IPS-11a (cell line): ENCODE measurements around the gene FOXP3.

Source experiments
- H3K4me3 ChIP-seq: one replicate; pipeline ENCODE4 v1.5.1; 2013; ENCODE audit warnings: low read depth, low read length, control low read depth

Gene FOXP3

GRCh38 chrX:49221868-49222267 is 42.6 kb downstream of the FOXP3 start:
- no peak overlapping the region for H3K4me3 ChIP-seq

GRCh38 chrX:49220100-49220499 is 44.4 kb downstream of the FOXP3 start:
- no peak overlapping the region for H3K4me3 ChIP-seq

- no peak overlapping the region for H3K4me3 ChIP-seq
Measured at GRCh38 chrX:49214996-49215526, 49.4 kb downstream of the FOXP3 start.

DNA sequence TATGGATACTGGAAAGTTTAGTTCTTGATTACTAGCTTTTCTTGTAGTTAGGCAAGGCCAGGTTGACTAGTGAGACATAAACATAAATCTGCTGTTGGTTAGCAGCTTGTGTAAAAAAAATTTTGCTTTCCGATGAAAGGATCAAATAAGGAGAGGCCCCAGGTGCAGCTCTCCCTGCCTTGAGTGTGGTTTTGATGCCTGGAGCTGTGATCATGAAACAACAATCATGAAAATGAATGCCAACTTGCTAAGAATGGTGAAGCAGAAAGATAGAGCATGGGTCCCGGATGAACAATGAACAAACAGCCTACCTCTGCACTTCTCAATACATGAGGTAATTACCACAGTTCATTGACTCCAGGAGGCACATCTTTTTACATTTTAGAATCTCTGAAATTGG is 50.1 kb downstream of the FOXP3 start:
- no peak overlapping the region for H3K4me3 ChIP-seq

DNA sequence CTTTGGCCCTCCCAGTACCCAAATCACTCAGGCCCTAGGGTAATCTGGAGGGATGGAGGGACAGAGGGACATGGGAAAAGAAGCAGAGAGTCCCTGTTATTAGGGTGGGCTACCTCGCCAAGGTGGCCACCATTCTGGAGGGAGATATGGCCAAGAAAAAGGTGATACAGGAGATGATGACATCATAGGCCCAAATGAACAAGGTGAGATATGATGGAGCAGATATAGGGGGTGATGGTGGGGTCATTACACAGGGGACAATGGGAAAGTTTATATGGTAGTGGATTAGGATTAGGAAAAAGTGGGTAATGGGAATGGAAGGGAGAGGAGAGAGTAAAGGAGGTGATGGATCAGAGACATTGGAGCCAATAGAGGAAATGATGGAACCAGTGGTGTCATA is 51.6 kb downstream of the FOXP3 start:
- H3K4me3 ChIP-seq: no peak overlapping the region

GRCh38 chrX:49212209-49212608 is 52.3 kb downstream of the FOXP3 start:
- no peak overlapping the region for H3K4me3 ChIP-seq

- H3K4me3 ChIP-seq: no peak overlapping the region
Measured at GRCh38 chrX:49211074-49211473, 53.4 kb downstream of the FOXP3 start.

GRCh38 chrX:49210406-49210805 is 54.1 kb downstream of the FOXP3 start:
- no peak overlapping the region for H3K4me3 ChIP-seq

GRCh38 chrX:49209434-49210251 is 54.9 kb downstream of the FOXP3 start:
- H3K4me3 ChIP-seq: peak overlapping the region; percentile 1

DNA sequence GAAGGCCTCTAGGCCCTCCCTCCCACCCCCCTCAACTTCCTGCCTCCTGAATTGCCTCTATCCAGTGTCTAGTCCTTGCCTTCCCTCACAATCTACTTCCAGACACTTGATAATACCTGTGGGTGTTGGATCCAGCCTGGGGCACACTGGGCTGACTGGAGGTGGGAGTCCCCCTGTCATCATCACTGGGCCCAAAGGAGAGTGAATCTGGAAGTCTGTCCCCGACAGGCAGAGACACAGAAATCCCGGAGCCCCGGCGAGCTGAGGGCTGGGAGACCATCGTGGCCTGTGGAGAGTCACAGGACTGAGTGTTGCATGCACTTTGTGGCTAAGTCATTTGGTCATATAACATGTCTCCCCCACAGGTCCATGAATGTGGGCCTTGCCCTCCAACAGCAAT is 56.1 kb downstream of the FOXP3 start:
- H3K4me3 ChIP-seq: no peak overlapping the region

DNA sequence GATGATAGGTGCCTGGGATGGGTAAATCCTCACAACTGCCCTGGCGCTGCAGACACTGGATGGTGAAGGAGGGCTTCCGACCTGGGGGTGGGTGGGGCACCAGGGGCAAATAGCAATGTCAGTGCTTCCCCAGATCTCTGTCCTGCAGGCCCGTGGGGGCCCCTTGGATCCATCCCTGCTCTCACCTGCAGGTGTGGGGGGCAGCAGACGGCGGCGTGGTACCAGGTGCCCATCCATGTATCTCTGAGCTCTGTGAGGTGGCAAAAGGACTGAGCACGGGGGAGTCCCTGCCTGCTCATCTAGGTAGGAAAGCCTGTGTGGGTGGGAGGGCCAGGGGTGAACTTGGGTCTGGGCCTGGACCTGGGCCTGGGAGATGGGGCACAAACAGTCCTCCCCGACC is 58.0 kb downstream of the FOXP3 start:
- H3K4me3 ChIP-seq: no peak overlapping the region

GRCh38 chrX:49205443-49205842 is 59.1 kb downstream of the FOXP3 start:
- H3K4me3 ChIP-seq: no peak overlapping the region

GRCh38 chrX:49204709-49205108 is 59.8 kb downstream of the FOXP3 start:
- no peak overlapping the region for H3K4me3 ChIP-seq

DNA sequence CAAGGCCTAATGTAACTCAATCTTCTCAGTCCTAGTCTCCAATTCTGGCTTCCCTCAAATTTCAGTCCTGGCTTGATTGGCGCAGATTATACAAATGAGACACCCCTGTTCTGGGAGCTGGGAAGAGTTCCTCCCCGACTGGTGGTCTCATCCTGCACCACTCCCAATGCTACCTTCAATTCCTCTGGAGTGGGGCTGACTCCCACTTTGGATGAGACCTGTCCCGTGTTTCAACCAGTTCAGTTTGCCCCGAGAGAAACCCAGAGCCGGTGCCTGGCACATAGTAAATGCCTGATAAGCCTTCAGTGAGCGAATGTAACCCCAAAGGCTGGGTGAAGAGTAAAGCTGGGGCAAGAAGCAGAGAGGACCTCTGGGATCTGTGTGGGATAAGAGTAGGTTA is 60.5 kb downstream of the FOXP3 start:
- H3K4me3 ChIP-seq: no peak overlapping the region

GRCh38 chrX:49203536-49203935 is 61.0 kb downstream of the FOXP3 start:
- H3K4me3 ChIP-seq: no peak overlapping the region

- no peak overlapping the region for H3K4me3 ChIP-seq
Measured at GRCh38 chrX:49202022-49202421, 62.5 kb downstream of the FOXP3 start.
